Ascending aorta (tissue), 2 donors: ENCODE data around the gene CAMK2D. TPM values are rescaled to one million over a fixed set of nuclear protein-coding genes. Genes with fewer than 3 reads are reported as not detected.

Experiments
- DNase-seq, 2 donors: peaks; one replicate each; pipeline ENCODE4 v3.0.0-alpha.2; 2019; ENCODE audit warnings: low spot score in 2 of 2
- H3K27ac ChIP-seq, 2 donors: fragments of 200-600 bp; sonication (generic); one replicate each; pipeline ENCODE4 v1.5.1; 2016 to 2017; ENCODE audit warnings: mild to moderate bottlenecking in 1 of 2
- H3K27me3 ChIP-seq: fragments of 200-600 bp; sonication (generic); one replicate; pipeline ENCODE4 v1.5.1; 2017
- H3K36me3 ChIP-seq, 2 donors: fragments of 200-600 bp; sonication (generic); one replicate each; pipeline ENCODE4 v1.5.1; 2016
- H3K4me1 ChIP-seq, 2 donors: fragments of 200-600 bp; sonication (generic); one replicate each; pipeline ENCODE4 v1.5.1; 2016 to 2017; ENCODE audit warnings: mild to moderate bottlenecking in 1 of 2
- H3K4me3 ChIP-seq, 2 donors: fragments of 200-600 bp; sonication (generic); one replicate each; pipeline ENCODE4 v1.5.1; 2016 to 2017; ENCODE audit warnings: mild to moderate bottlenecking in 1 of 2
- H3K9me3 ChIP-seq, 2 donors: fragments of 200-600 bp; sonication (generic); one replicate each; pipeline ENCODE4 v1.5.1; 2016
- intact Hi-C: fragments of 100-400 bp; cut with DNase I; formaldehyde crosslinking; loops from one replicate; pipeline ENCODE4 v1.15.1; 2023
- total RNA-seq: library from RNA; depleted of rRNA; stranded (reverse); fragments of >200 nt; gene quantifications from one replicate; pipeline ENCODE4 v1.1.0, GENCODE V29; 2016
- TF ChIP-seq, protein P1 (sequence below), 3 experiments: fragments of 200-600 bp in 2 of 3; fragments of 450-650 bp in 1 of 3; sonication (generic) in 2 of 3; IDR thresholded peaks; one replicate each; pipeline ENCODE4 v1.5.1; 2016 to 2019; ENCODE audit warnings: antibody characterized with exemption in 3 of 3, mild to moderate bottlenecking in 1 of 3, moderate library complexity in 1 of 3

The CAMK2D gene
- total RNA-seq, 1 donor from 2014 or later, result 23.8 TPM

DNA sequence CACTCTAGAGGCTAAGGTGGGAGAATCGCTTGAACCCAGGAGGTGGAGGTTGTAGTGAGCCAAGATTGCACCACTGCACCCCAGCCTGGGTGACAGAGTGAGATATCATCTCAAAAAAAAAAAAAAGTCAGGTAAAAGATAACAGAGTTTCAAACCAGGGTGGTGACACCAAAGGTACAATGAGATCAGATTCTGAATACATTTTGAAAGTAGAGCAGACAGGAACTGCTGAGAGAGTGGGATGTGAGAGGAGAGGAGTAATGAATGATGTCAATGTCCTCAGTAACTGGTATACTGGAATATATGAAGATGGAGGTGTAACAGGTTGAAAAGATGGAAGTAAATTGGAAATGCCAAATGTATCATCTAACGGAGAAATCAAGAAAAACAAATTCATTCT is 135.6 kb downstream of the CAMK2D start:
- Histone ChIP-seq H3K4me3 (no peak overlapping the region), H3K4me1 (no peaks in the 10 kb centered on the region), H3K27me3 (no peaks in the 10 kb centered on the region), H3K27ac (no peak overlapping the region), H3K9me3 (no peaks in the 10 kb centered on the region), H3K36me3 (no peaks in the 10 kb centered on the region)
- no peak for DNase-seq
- intact Hi-C loops, result no loop called here
- TF ChIP-seq, protein P1, sequence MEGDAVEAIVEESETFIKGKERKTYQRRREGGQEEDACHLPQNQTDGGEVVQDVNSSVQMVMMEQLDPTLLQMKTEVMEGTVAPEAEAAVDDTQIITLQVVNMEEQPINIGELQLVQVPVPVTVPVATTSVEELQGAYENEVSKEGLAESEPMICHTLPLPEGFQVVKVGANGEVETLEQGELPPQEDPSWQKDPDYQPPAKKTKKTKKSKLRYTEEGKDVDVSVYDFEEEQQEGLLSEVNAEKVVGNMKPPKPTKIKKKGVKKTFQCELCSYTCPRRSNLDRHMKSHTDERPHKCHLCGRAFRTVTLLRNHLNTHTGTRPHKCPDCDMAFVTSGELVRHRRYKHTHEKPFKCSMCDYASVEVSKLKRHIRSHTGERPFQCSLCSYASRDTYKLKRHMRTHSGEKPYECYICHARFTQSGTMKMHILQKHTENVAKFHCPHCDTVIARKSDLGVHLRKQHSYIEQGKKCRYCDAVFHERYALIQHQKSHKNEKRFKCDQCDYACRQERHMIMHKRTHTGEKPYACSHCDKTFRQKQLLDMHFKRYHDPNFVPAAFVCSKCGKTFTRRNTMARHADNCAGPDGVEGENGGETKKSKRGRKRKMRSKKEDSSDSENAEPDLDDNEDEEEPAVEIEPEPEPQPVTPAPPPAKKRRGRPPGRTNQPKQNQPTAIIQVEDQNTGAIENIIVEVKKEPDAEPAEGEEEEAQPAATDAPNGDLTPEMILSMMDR (IDR thresholded peaks at IDR 0.05), result no peak

- H3K9me3 ChIP-seq, result no peaks in the 10 kb centered on the region
- TF ChIP-seq, protein P1 (IDR thresholded peaks at IDR 0.05), result no peak
- no peaks in the 10 kb centered on the region for H3K27me3 ChIP-seq
- no peak for DNase-seq
- no peak overlapping the region for H3K27ac ChIP-seq
- no peak overlapping the region for H3K4me3 ChIP-seq
- H3K36me3 ChIP-seq, result no peaks in the 10 kb centered on the region
- intact Hi-C loops, result no loop called here
- H3K4me1 ChIP-seq, result peaks cover 0 to 2% of the 10 kb centered on the region in 2 donors
These were observed 138.2 kb downstream of the CAMK2D start for GRCh38 chr4:113623274-113623894.

DNA sequence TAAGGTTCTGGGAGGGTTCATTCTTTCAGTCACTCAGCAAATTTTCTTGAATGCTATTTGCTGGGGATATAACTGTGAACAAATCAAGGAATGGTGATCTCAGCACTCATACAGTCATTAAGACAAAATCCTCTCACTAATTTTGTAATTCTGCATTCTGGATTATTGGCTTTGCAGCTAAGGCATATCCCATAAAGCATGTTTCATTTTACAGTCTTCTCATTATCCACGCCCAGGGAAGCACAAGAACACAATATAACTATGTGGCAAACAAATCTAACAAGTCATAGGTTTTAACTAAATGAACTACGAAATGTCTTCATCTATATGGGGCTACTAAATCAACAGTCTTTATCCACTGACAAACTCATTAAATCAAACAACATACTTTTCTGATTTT is 139.9 kb downstream of the CAMK2D start:
- H3K27me3 ChIP-seq, result no peaks in the 10 kb centered on the region
- intact Hi-C loops, result no loop called here
- no peaks in the 10 kb centered on the region for H3K36me3 ChIP-seq
- H3K4me1 ChIP-seq, result peaks cover 0 to 3% of the 10 kb centered on the region in 2 donors
- TF ChIP-seq, protein P1 (IDR thresholded peaks at IDR 0.05), result no peak
- H3K27ac ChIP-seq, result no peak overlapping the region
- DNase-seq, result no peak
- no peaks in the 10 kb centered on the region for H3K9me3 ChIP-seq
- no peak overlapping the region for H3K4me3 ChIP-seq

GRCh38 chr4:113620032-113620431 is 141.5 kb downstream of the CAMK2D start:
- H3K9me3 ChIP-seq, result no peaks in the 10 kb centered on the region
- no peak for DNase-seq
- no peak overlapping the region for H3K4me3 ChIP-seq
- intact Hi-C loops, result no loop called here
- H3K27me3 ChIP-seq, result no peaks in the 10 kb centered on the region
- H3K27ac ChIP-seq, result no peak overlapping the region
- peaks cover 0 to 3% of the 10 kb centered on the region in 2 donors for H3K4me1 ChIP-seq
- H3K36me3 ChIP-seq, result no peaks in the 10 kb centered on the region
- TF ChIP-seq, protein P1 (IDR thresholded peaks at IDR 0.05), result no peak

- TF ChIP-seq, protein P1 (IDR thresholded peaks at IDR 0.05), result no peak
- DNase-seq, result no peak
- Histone ChIP-seq H3K4me3 (no peak overlapping the region), H3K27me3 (no peaks in the 10 kb centered on the region), H3K27ac (no peak overlapping the region), H3K36me3 (no peaks in the 10 kb centered on the region), H3K9me3 (no peaks in the 10 kb centered on the region), H3K4me1 (peaks cover 0 to 3% of the 10 kb centered on the region in 2 donors)
- intact Hi-C loops, result no loop called here
These were observed 142.0 kb downstream of the CAMK2D start for GRCh38 chr4:113619526-113619925.

- H3K27ac ChIP-seq, result no peak overlapping the region
- intact Hi-C loops, result no loop called here
- no peak for DNase-seq
These were observed 143.3 kb downstream of the CAMK2D start for GRCh38 chr4:113618205-113618604.

More at GRCh38 chr4:113618205-113618604, 143.3 kb downstream of the CAMK2D start:
- Histone ChIP-seq H3K9me3 (no peaks in the 10 kb centered on the region), H3K4me1 (peaks cover 3 to 4% of the 10 kb centered on the region in 2 donors), H3K4me3 (no peak overlapping the region), H3K27me3 (no peaks in the 10 kb centered on the region), H3K36me3 (no peaks in the 10 kb centered on the region)
- TF ChIP-seq, protein P1 (IDR thresholded peaks at IDR 0.05), result no peak
